Bronchial epithelial cell (primary cell): ENCODE results near the gene DNMT3L. TPM values are rescaled to one million over a fixed set of nuclear protein-coding genes. Genes with fewer than 3 reads are reported as not detected.
A peak's percentile ranks its signal among the peaks of the same experiment; 100 is the strongest.
"Not testable (repeated sequence)": the region's sequence is repeated elsewhere in the genome, so short reads cannot be mapped to it uniquely, and the experiment has no call there.

Experiments
- DNase-seq: peaks from one replicate; pipeline ENCODE4 v3.0.0-alpha.2; 2010; ENCODE audit warnings: low read depth
- FAIRE-seq: peaks from 2 replicates; lab custom pipeline; 2011; peaks lifted over from hg19 to GRCh38; lab: Jason Lieb, UNC
- H3K27me3 ChIP-seq: 2 replicates; pipeline ENCODE4 v1.5.1; 2011; ENCODE audit warnings: low read length; ENCODE audit not compliant: control insufficient read depth, insufficient read depth
- H3K36me3 ChIP-seq: 2 replicates; pipeline ENCODE4 v1.5.1; 2011; ENCODE audit warnings: low read length; ENCODE audit not compliant: control insufficient read depth, insufficient read depth
- H3K4me3 ChIP-seq: 2 replicates; pipeline ENCODE4 v1.5.1; 2011; ENCODE audit warnings: mild to moderate bottlenecking, low read depth, low read length, control low read depth
- total RNA-seq: library from RNA; depleted of rRNA; stranded (reverse); fragments of >200 nt; gene quantifications from 2 replicates; pipeline ENCODE4 v1.2.1, GENCODE V29; 2014
- TF ChIP-seq, protein P1 (sequence below): IDR thresholded peaks from 2 replicates; pipeline ENCODE4 v1.5.1; 2011; ENCODE audit warnings: mild to moderate bottlenecking, moderate library complexity, low read length, control low read depth, inconsistent platforms; ENCODE audit not compliant: insufficient read depth, severe bottlenecking

Gene DNMT3L
- total RNA-seq, 1 donor from 2014 or later = not detected

DNA sequence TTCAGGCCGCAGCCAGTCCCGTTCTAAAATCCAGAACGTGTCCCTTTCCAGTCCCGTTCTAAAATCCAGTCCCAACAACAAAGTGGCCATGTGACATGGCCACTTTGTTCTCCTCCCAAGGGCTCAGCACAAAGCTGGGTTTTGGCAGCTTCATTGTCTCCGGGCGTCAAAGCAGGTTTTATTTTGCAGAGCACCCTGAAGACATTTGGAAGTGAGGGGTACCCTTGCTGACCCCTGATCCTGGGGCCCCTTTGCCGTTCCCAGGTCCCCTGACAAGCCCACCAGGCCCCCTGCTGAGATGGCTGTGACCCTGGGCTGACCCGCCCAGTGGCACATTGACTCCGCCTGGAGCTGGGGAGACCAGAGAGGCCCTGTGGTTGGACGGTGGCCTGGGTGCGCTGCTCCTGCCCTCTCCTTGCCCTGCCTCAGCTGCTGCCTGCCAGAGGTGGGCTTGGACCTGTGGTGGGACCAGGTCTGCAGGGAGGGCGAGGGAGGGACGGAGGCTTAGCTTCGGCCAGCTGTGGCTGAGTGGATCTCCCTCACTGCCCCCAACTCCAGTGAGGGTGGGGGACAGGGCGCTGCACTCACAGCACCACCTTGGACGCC is 42.4 kb upstream of the DNMT3L start:
- no peak for FAIRE-seq

DNA sequence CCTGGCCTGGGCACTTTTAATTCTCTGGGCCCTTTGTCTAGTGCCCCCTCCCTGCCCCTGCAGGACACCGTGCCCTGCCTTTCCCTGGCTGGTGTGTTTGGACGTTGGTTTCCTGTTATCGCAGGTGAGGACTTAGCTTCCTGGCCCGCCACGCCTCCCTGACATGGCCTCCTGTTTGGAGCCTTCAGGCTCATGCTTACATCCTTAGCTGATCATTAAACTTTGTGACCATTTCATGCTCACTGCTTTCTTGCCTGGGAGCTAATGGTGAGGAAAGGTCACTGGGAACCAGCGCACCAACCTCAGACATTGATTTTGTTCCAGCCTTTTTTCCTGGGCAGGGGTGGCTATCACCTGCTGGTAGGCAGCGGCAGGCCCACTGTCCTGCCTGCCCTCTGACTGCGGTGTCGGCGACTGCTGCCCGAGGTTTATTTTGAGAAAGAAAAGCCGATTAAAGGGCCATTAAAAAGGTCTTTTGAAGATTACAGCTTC is 41.8 kb upstream of the DNMT3L start:
- DNase-seq (no peak), FAIRE-seq (no peak)
- Histone ChIP-seq H3K4me3 (no peak overlapping the region), H3K36me3 (peaks cover 10% of the 10 kb centered on the region), H3K27me3 (no peaks in the 10 kb centered on the region)
- TF ChIP-seq, protein P1, sequence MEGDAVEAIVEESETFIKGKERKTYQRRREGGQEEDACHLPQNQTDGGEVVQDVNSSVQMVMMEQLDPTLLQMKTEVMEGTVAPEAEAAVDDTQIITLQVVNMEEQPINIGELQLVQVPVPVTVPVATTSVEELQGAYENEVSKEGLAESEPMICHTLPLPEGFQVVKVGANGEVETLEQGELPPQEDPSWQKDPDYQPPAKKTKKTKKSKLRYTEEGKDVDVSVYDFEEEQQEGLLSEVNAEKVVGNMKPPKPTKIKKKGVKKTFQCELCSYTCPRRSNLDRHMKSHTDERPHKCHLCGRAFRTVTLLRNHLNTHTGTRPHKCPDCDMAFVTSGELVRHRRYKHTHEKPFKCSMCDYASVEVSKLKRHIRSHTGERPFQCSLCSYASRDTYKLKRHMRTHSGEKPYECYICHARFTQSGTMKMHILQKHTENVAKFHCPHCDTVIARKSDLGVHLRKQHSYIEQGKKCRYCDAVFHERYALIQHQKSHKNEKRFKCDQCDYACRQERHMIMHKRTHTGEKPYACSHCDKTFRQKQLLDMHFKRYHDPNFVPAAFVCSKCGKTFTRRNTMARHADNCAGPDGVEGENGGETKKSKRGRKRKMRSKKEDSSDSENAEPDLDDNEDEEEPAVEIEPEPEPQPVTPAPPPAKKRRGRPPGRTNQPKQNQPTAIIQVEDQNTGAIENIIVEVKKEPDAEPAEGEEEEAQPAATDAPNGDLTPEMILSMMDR = no peak

More for the DNA sequence above, 42.4 kb upstream of the DNMT3L start:
- Histone ChIP-seq H3K27me3 (no peaks in the 10 kb centered on the region), H3K36me3 (peaks cover 10% of the 10 kb centered on the region), H3K4me3 (no peak overlapping the region)
- DNase-seq = no peak
- TF ChIP-seq, protein P1 = no peak

DNA sequence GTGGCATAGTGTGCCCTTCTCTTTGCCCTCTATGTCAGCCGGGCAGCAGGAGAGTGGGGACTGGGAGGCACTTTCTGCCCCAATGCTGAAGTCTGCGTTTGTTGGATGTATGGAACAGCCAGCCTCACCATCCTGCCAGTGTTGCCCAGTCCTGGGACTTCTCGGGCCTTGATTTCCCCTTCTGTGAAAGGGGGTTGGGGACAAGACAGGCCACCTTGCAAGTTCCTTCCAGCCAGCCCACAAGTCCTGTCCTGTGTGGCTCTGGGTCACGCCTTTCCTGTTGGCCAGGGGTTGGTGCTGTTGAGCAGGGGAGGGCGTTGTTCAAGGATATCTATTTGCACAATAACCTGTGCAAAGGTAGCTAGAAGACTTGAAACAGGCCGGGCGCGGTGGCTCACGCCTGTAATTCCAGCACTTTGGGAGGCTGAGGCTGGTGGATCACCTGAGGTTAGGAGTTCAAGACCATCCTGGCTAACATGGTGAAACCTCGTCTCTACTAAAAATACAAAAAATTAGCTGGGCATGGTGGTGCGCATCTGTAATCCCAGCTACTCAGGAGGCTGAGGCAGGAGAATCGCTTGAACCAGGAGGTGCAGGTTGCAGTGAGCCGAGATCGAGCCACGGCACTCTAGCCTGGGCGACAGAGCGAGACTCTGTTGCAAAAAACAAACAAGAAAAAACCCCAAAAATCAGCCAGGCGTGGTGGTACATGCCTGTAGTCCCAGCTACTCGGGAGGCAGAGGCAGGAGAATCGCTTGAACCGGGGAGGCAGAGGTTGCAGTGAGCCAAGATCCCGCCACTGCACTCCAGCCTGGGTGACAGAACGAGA is 41.1 kb upstream of the DNMT3L start:
- FAIRE-seq, H3K27me3 ChIP-seq, H3K36me3 ChIP-seq, H3K4me3 ChIP-seq: not testable (repeated sequence)
- peak; percentile 47 for DNase-seq
- TF ChIP-seq, protein P1 = peak; percentile 43

DNA sequence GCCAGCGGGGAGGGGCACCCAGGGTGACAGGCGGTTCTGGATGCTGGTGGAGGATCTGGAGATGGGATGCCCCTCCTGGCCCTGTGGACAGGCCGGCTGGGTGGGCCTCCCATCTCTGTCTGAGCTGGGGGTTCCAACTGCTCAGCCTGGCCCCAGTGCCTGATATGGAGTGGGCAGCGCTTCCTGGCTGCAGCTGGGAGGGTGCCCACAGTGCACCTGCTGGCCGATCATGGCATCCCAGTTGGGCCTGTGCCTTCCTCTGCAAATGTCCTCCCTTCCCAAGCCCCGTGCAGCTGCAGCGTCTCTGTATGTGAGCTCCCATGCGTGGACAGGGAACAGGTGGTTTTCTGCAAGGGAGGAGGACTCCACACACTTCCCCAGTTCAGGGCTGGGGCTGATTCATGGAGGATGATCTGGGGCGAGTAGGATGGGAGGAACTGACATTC is 40.3 kb upstream of the DNMT3L start:
- FAIRE-seq = no peak
- peaks cover 4% of the 10 kb centered on the region for H3K36me3 ChIP-seq

DNA sequence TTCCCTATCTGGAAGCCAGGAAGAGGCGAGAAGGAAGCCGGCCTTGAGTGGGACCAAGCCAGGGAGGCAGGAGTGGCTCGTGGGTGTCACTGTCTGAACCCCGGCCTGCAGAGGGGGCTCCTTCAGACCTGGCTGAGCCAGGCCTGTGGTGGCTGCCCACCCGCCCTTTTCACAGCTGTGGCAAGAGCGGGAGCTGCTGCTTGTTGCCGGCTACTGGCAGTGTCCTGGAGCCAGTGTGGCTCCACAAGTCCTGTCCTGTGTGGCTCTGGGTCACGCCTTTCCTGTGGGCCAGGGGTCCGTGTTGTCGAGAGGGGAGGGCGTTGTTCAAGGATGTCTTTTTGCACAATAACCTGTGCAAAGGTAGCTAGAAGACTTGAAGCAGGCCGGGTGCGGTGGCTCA is 39.4 kb upstream of the DNMT3L start:
- DNase-seq = no peak
- H3K36me3 ChIP-seq = peaks cover under 1% of the 10 kb centered on the region
- no peak for FAIRE-seq
- H3K4me3 ChIP-seq = peak overlapping the region; percentile 81
- no peaks in the 10 kb centered on the region for H3K27me3 ChIP-seq
- TF ChIP-seq, protein P1 = no peak

More for the DNA sequence above, 40.3 kb upstream of the DNMT3L start:
- no peak for DNase-seq
- TF ChIP-seq, protein P1 = peak; percentile 36
- H3K27me3 ChIP-seq = no peaks in the 10 kb centered on the region
- H3K4me3 ChIP-seq = no peak overlapping the region
